Measurements from ENCODE around the gene ZNF784. TPM values are rescaled to one million over a fixed set of nuclear protein-coding genes. Genes with fewer than 3 reads are reported as not detected.
A peak's percentile ranks its signal among the peaks of the same experiment; 100 is the strongest.

ZNF784 gene
- total and polyA plus RNA-seq, 5 donors: 11.5 to 16.3 (median 13.0) TPM

GRCh38 chr19:55616395-55616875 is 7.9 kb downstream of the ZNF784 start:
- ATAC-seq (no peak), DNase-seq (peak in 1 of 3 donors; percentile 46)
- H3K4me1 ChIP-seq (ENCODE audit: control insufficient read depth, insufficient read depth, low read length): peaks cover 2% of the 10 kb centered on the region
- WGBS: 97% methylated on average over 38 of the region's 38 CpGs
- no peaks in the 10 kb centered on the region for H3K9me3 ChIP-seq (ENCODE audit: control insufficient read depth, low read length)
- H3K27ac ChIP-seq (ENCODE audit: low read length): no peak overlapping the region
- H3K27me3 ChIP-seq (ENCODE audit: control insufficient read depth, insufficient read depth): no peaks in the 10 kb centered on the region
- no peak overlapping the region for H3K4me3 ChIP-seq (ENCODE audit: low read length)
- intact Hi-C loops (cut with DNase I): no loop called here

- DNase-seq: peak in 2 of 3 donors; percentile 57 to 72
- H3K9me3 ChIP-seq (ENCODE audit: control insufficient read depth, low read length): no peaks in the 10 kb centered on the region
- no peak overlapping the region for H3K27ac ChIP-seq (ENCODE audit: low read length)
- H3K4me3 ChIP-seq (ENCODE audit: low read length): no peak overlapping the region
- no peaks in the 10 kb centered on the region for H3K27me3 ChIP-seq (ENCODE audit: control insufficient read depth, insufficient read depth)
- intact Hi-C loops (cut with DNase I): no loop called here
- ATAC-seq: no peak
- peaks cover 5% of the 10 kb centered on the region for H3K4me1 ChIP-seq (ENCODE audit: control insufficient read depth, insufficient read depth, low read length)
- 97% methylated on average over 88 of the region's 88 CpGs for WGBS
Observed at GRCh38 chr19:55615543-55616394, 8.6 kb downstream of the ZNF784 start.

DNA sequence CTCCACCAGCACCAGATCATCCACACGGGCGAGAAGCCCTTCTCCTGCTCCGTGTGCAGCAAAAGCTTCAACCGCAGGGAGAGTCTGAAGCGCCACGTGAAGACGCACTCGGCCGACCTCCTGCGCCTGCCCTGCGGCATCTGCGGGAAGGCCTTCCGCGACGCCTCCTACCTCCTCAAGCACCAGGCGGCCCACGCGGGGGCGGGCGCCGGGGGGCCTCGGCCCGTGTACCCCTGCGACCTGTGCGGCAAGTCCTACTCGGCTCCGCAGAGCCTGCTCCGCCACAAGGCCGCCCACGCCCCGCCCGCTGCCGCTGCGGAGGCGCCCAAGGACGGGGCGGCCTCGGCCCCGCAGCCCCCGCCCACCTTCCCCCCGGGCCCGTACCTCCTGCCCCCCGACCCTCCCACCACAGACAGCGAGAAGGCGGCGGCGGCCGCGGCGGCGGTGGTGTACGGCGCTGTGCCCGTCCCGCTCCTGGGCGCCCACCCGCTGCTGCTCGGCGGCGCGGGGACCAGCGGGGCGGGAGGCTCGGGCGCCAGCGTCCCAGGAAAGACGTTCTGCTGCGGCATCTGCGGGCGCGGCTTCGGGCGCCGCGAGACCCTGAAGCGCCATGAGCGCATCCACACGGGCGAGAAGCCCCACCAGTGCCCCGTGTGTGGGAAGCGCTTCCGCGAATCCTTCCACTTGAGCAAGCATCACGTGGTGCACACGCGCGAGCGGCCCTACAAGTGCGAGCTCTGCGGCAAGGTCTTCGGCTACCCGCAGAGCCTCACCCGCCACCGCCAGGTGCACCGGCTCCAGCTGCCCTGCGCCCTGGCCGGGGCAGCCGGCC is 9.4 kb downstream of the ZNF784 start:
- ATAC-seq: no peak
- H3K4me3 ChIP-seq (ENCODE audit: low read length): no peak overlapping the region
- intact Hi-C loops (cut with DNase I): no loop called here
- DNase-seq: peak in 1 of 3 donors; percentile 53
- H3K4me1 ChIP-seq (ENCODE audit: control insufficient read depth, insufficient read depth, low read length): peaks cover 8% of the 10 kb centered on the region
- no peaks in the 10 kb centered on the region for H3K9me3 ChIP-seq (ENCODE audit: control insufficient read depth, low read length)
- H3K27me3 ChIP-seq (ENCODE audit: control insufficient read depth, insufficient read depth): no peaks in the 10 kb centered on the region
- no peak overlapping the region for H3K27ac ChIP-seq (ENCODE audit: low read length)
- 97% methylated on average over 98 of the region's 98 CpGs for WGBS

DNA sequence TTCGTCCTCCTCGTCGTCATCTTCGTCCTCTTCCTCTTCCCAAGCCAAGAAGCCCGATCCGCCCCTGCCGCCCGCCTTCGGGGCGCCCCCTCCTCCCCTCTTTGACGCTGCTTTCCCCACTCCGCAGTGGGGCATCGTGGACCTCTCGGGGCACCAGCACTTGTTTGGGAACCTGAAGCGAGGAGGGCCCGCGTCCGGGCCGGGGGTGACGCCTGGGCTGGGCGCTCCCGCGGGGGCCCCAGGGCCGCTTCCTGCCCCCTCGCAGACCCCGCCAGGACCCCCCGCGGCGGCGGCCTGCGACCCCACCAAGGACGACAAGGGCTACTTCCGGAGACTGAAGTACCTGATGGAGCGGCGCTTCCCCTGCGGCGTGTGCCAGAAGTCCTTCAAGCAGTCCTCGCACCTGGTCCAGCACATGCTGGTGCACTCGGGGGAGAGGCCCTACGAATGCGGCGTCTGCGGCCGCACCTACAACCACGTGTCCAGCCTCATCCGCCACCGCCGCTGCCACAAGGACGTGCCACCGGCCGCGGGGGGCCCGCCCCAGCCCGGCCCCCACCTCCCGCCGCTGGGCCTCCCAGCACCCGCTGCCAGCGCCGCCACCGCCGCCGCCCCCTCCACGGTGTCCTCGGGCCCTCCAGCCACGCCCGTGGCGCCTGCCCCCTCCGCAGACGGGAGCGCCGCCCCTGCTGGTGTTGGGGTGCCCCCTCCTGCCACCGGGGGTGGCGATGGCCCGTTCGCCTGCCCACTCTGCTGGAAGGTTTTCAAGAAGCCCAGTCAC is 10.2 kb downstream of the ZNF784 start:
- intact Hi-C loops (cut with DNase I): no loop called here
- no peak for ATAC-seq
- WGBS: 94% methylated on average over 75 of the region's 75 CpGs
- peak in 1 of 3 donors; percentile 70 for DNase-seq
- Histone ChIP-seq H3K9me3 (ENCODE audit: control insufficient read depth, low read length) (no peaks in the 10 kb centered on the region), H3K4me3 (ENCODE audit: low read length) (no peak overlapping the region), H3K27me3 (ENCODE audit: control insufficient read depth, insufficient read depth) (no peaks in the 10 kb centered on the region), H3K4me1 (ENCODE audit: control insufficient read depth, insufficient read depth, low read length) (peaks cover 8% of the 10 kb centered on the region), H3K27ac (ENCODE audit: low read length) (no peak overlapping the region)

GRCh38 chr19:55613396-55613795 is 11.0 kb downstream of the ZNF784 start:
- intact Hi-C loops (cut with DNase I): no loop called here
- peaks cover 8% of the 10 kb centered on the region for H3K4me1 ChIP-seq (ENCODE audit: control insufficient read depth, insufficient read depth, low read length)
- H3K27me3 ChIP-seq (ENCODE audit: control insufficient read depth, insufficient read depth): no peaks in the 10 kb centered on the region
- DNase-seq (no peak), ATAC-seq (no peak)
- 93% methylated on average over 27 of the region's 27 CpGs for WGBS
- H3K4me3 ChIP-seq (ENCODE audit: low read length): no peak overlapping the region
- H3K9me3 ChIP-seq (ENCODE audit: control insufficient read depth, low read length): no peaks in the 10 kb centered on the region
- H3K27ac ChIP-seq (ENCODE audit: low read length): peak overlapping the region; percentile 18

GRCh38 chr19:55611983-55612645 is 12.3 kb downstream of the ZNF784 start:
- intact Hi-C loops (cut with DNase I): no loop called here
- WGBS: 61% methylated on average over 3 of the region's 3 CpGs
- Histone ChIP-seq H3K4me1 (ENCODE audit: control insufficient read depth, insufficient read depth, low read length) (peaks cover 8% of the 10 kb centered on the region), H3K27ac (ENCODE audit: low read length) (peak overlapping the region; percentile 81), H3K27me3 (ENCODE audit: control insufficient read depth, insufficient read depth) (no peaks in the 10 kb centered on the region), H3K9me3 (ENCODE audit: control insufficient read depth, low read length) (no peaks in the 10 kb centered on the region), H3K4me3 (ENCODE audit: low read length) (no peak overlapping the region)
- no peak for DNase-seq
- ATAC-seq: no peak

GRCh38 chr19:55611300-55611982 is 12.9 kb downstream of the ZNF784 start:
- Histone ChIP-seq H3K4me3 (ENCODE audit: low read length) (no peak overlapping the region), H3K4me1 (ENCODE audit: control insufficient read depth, insufficient read depth, low read length) (peaks cover 12% of the 10 kb centered on the region), H3K27me3 (ENCODE audit: control insufficient read depth, insufficient read depth) (no peaks in the 10 kb centered on the region), H3K9me3 (ENCODE audit: control insufficient read depth, low read length) (no peaks in the 10 kb centered on the region), H3K27ac (ENCODE audit: low read length) (peak overlapping the region; percentile 79)
- DNase-seq (peak in 1 of 3 donors; percentile 51), ATAC-seq (peak; percentile 52 to 60)
- WGBS: 49% methylated on average over 15 of the region's 15 CpGs
- intact Hi-C loops (cut with DNase I): no loop called here

DNA sequence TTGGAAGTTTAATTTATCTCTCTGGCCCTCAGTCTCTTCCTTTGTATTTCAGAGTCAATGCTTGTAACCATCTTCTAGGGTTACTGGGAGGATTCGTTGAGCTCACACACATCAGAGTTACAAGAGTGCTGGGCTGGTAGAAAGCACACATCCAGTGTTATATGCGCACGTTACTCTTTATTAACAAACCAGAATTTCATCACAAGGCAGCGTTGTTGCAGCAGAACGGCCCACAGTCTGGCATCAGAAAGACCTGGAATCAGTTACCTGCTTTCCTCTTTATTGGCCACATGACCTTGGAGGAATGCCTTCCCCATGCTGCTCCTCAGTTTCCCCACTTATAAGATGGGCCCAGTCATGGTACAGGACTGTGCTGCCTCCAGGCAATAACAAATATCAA is 15.0 kb downstream of the ZNF784 start:
- intact Hi-C loops (cut with DNase I): loop anchor here in 3 of 4 donors (5.0 to 10.0 kb wide), 2 partner anchors 92 to 95 kb away; no protein-coding TSS in a partner anchor
- WGBS: 92% methylated on average over 5 of the region's 5 CpGs
- peak in 1 of 3 donors; percentile 7 for DNase-seq
- H3K4me1 ChIP-seq (ENCODE audit: control insufficient read depth, insufficient read depth, low read length): peaks cover 12% of the 10 kb centered on the region
- no peak overlapping the region for H3K4me3 ChIP-seq (ENCODE audit: low read length)
- no peaks in the 10 kb centered on the region for H3K9me3 ChIP-seq (ENCODE audit: control insufficient read depth, low read length)
- H3K27ac ChIP-seq (ENCODE audit: low read length): no peak overlapping the region
- H3K27me3 ChIP-seq (ENCODE audit: control insufficient read depth, insufficient read depth): no peaks in the 10 kb centered on the region
- ATAC-seq: no peak

DNA sequence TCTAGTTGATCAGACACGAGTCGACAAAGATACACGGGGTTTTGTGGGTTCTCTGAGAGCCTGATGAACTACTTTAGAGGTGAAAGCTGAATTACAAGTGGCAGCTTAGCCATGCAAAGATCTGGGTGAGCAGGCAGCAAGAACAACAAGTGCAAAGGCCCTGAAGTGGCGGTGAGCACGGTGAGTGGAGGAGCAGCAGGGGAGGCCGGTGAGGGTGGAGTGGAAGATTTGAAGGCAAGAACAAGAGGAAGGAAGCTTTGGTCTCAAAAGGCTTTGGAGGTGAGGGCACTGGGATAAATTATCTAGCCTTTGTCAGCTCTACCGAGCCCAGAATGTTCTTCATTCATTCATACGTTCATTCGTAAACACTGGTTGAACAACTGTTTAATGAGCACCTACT is 17.5 kb downstream of the ZNF784 start:
- ATAC-seq (no peak), DNase-seq (peak in 1 of 3 donors; percentile 55)
- Histone ChIP-seq H3K4me3 (ENCODE audit: low read length) (no peak overlapping the region), H3K27ac (ENCODE audit: low read length) (no peak overlapping the region), H3K27me3 (ENCODE audit: control insufficient read depth, insufficient read depth) (no peaks in the 10 kb centered on the region), H3K9me3 (ENCODE audit: control insufficient read depth, low read length) (no peaks in the 10 kb centered on the region), H3K4me1 (ENCODE audit: control insufficient read depth, insufficient read depth, low read length) (peaks cover 9% of the 10 kb centered on the region)
- intact Hi-C loops (cut with DNase I): loop anchor here in 3 of 4 donors (5.0 to 10.0 kb wide), 2 partner anchors 90 to 92 kb away; no protein-coding TSS in a partner anchor
- 71% methylated on average over 9 of the region's 9 CpGs for WGBS

DNA sequence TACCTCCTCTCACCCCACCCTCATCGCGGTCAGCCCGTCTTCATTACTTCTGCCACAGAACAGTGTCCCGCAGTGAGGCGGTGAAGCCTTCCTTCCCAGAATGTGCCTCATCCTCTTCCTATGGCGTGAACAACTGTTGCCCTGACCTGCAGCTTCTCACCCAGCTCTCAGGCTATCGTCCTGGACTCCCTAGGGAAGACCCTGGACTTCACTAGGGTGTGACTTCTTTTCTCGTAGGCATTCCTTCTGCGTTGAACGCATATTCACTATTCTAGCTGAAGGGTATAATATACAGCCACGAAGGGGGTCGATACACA is 17.9 kb downstream of the ZNF784 start:
- ATAC-seq: no peak
- Histone ChIP-seq H3K27me3 (ENCODE audit: control insufficient read depth, insufficient read depth) (no peaks in the 10 kb centered on the region), H3K9me3 (ENCODE audit: control insufficient read depth, low read length) (no peaks in the 10 kb centered on the region), H3K4me3 (ENCODE audit: low read length) (peak overlapping the region; percentile 75), H3K27ac (ENCODE audit: low read length) (peak overlapping the region; percentile 96), H3K4me1 (ENCODE audit: control insufficient read depth, insufficient read depth, low read length) (peaks cover 9% of the 10 kb centered on the region)
- WGBS: 18% methylated on average over 12 of the region's 12 CpGs
- intact Hi-C loops (cut with DNase I): loop anchor here in 3 of 4 donors (5.0 to 10.0 kb wide), 2 partner anchors 89 to 92 kb away; no protein-coding TSS in a partner anchor
- no peak for DNase-seq

Measured in right cardiac atrium (tissue), 5 donors.